GM19438 (cell line): ENCODE data around the gene SAT1.
A peak's percentile ranks its signal among the peaks of the same experiment; 100 is the strongest.

Experiments used
- ATAC-seq: cut with Tn5 transposase; IDR thresholded peaks from one replicate; pipeline ENCODE4 v1.9.1; 2021; ENCODE audit warnings: low read depth; ENCODE audit not compliant: unreplicated experiment

Gene SAT1

GRCh38 chrX:23773601-23774175, 9.3 kb upstream of the SAT1 start:
- peak; percentile 74 for ATAC-seq

GRCh38 chrX:23776363-23776762, 6.6 kb upstream of the SAT1 start:
- ATAC-seq, result no peak

GRCh38 chrX:23779025-23779424, 3.9 kb upstream of the SAT1 start:
- ATAC-seq, result no peak

GRCh38 chrX:23782455-23782854, 518 bp upstream of the SAT1 start:
- ATAC-seq, result no peak

GRCh38 chrX:23783589-23784469, 856 bp downstream of the SAT1 start:
- ATAC-seq, result no peak

GRCh38 chrX:23784470-23785331, 1.7 kb downstream of the SAT1 start:
- no peak for ATAC-seq

GRCh38 chrX:23785580-23785979, 2.6 kb downstream of the SAT1 start:
- ATAC-seq, result no peak

GRCh38 chrX:23786268-23786815, 3.4 kb downstream of the SAT1 start:
- ATAC-seq, result no peak

- ATAC-seq, result no peak
Measured at GRCh38 chrX:23787745-23788118, 4.8 kb downstream of the SAT1 start.

GRCh38 chrX:23788521-23788920, 5.5 kb downstream of the SAT1 start:
- peak; percentile 47 for ATAC-seq

- ATAC-seq, result no peak
Measured at GRCh38 chrX:23788946-23789345, 6.0 kb downstream of the SAT1 start.

GRCh38 chrX:23789386-23790154, 6.6 kb downstream of the SAT1 start:
- ATAC-seq, result no peak

GRCh38 chrX:23790155-23790497, 7.2 kb downstream of the SAT1 start:
- no peak for ATAC-seq

GRCh38 chrX:23792861-23793553, 10.0 kb downstream of the SAT1 start:
- ATAC-seq, result no peak

GRCh38 chrX:23795221-23795620, 12.2 kb downstream of the SAT1 start:
- no peak for ATAC-seq

GRCh38 chrX:23797371-23798128, 14.6 kb downstream of the SAT1 start:
- ATAC-seq, result no peak

GRCh38 chrX:23799469-23800065, 16.6 kb downstream of the SAT1 start:
- no peak for ATAC-seq

GRCh38 chrX:23802431-23802830, 19.5 kb downstream of the SAT1 start:
- ATAC-seq, result no peak

GRCh38 chrX:23803931-23804381, 21.0 kb downstream of the SAT1 start:
- no peak for ATAC-seq
